GM12892 (cell line): ENCODE measurements around the gene RADIL.
A peak's percentile ranks its signal among the peaks of the same experiment; 100 is the strongest.

Source experiments
- DNase-seq: peaks from one replicate; pipeline ENCODE4 v3.0.0; 2011; ENCODE audit not compliant: insufficient read length
- FAIRE-seq: peaks from 2 replicates; lab custom pipeline; 2011; peaks lifted over from hg19 to GRCh38; lab: Jason Lieb, UNC
- POLR2A ChIP-seq: IDR thresholded peaks from 2 replicates; pipeline ENCODE4 v1.6.1; 2011; ENCODE audit warnings: low read depth, low read length, control low read depth
- POLR2AphosphoS5 ChIP-seq: IDR thresholded peaks from 2 replicates; pipeline ENCODE4 v1.6.1; 2011; ENCODE audit warnings: low read depth, low read length, control low read depth
- TAF1 ChIP-seq: IDR thresholded peaks from 2 replicates; pipeline ENCODE4 v1.6.1; 2011; ENCODE audit warnings: low read depth, mild to moderate bottlenecking, control low read depth, low read length, borderline replicate concordance

The RADIL gene

DNA sequence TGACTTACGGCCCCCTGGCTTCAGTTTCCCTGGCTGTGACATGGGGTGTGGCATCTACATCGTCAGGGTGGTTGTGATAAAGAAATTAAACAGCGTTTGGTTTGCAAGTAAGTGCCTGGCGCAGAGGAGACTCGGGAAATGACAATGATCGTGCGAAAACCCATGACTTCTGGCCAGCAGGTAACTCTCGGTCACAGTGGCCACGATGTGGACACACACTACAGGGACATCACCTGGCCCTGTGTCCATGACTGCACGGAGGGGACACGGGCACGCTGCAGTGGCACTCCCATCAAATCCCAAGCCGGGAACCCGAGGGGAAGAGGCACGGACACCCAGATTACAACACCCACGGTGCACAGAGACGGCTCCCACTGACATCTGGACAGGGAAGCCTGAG lies 50.3 kb downstream of the RADIL start:
- FAIRE-seq: no peak
- DNase-seq: no peak
- TF ChIP-seq POLR2AphosphoS5: no peak
- TF ChIP-seq POLR2A: no peak
- TF ChIP-seq TAF1: no peak

GRCh38 chr7:4832711-4833110 lies 50.8 kb downstream of the RADIL start:
- DNase-seq (no peak), FAIRE-seq (no peak)
- TF ChIP-seq POLR2A (no peak), POLR2AphosphoS5 (no peak), TAF1 (no peak)

DNA sequence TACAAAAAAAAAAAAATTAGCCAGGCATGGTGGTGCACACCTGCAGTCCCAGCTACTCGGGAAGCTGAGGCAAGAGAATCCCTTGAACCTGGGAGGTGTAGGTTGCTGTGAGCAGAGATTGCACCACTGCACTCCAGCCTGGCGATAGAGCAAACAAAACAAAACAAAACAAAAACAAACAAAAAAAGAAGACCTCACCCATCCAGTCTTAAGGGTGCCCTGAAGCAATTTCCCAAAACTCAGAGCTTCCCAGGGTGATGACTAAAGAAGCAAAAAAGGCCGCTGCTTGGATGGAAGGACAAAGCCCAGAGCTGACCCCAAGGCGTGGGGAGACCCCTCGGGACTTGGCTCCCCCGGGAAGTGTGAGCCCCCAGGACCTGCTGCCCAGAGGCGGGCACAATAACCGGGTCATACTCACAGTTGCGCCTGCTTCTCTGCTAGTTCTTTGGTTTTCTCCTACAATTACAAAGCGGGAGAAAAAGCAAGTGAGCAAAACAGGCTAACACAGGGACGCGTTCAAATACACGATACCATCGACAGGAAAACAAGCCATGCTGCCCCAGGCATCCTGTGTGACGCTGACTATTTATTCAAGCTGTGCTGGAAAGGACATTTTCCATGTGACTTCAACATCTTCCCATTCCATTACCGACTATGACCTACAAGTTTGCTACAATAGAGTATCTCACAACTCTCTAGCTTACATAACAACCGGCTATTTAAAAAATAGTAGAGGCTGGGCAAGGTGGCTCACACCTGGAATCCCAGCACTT lies 51.6 kb downstream of the RADIL start:
- TF ChIP-seq POLR2A (no peak), POLR2AphosphoS5 (no peak)
- FAIRE-seq (no peak), DNase-seq (no peak)

DNA sequence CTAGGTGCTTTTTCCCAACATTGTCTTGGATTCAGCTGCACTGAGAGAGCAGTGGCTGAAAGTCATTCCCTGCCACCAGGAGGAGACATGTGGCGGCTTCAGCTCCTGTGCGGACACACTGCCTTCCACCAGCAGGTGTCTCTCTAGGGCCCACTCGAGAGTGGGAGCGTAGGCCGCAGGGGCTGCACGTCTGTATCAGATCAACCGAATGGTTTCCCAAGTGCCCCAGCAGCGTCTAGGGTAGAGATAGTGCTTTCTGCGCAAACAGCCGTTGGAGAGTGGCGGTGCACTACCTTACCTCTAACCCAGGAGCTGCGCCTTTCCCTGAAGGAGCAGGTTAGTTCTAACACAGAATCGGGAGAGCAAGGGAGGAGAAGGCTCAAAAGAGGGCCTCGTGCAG lies 53.3 kb downstream of the RADIL start:
- DNase-seq (no peak), FAIRE-seq (peak; percentile 33)
- no peak for TF ChIP-seq POLR2AphosphoS5
- no peak for TF ChIP-seq TAF1
- no peak for TF ChIP-seq POLR2A

DNA sequence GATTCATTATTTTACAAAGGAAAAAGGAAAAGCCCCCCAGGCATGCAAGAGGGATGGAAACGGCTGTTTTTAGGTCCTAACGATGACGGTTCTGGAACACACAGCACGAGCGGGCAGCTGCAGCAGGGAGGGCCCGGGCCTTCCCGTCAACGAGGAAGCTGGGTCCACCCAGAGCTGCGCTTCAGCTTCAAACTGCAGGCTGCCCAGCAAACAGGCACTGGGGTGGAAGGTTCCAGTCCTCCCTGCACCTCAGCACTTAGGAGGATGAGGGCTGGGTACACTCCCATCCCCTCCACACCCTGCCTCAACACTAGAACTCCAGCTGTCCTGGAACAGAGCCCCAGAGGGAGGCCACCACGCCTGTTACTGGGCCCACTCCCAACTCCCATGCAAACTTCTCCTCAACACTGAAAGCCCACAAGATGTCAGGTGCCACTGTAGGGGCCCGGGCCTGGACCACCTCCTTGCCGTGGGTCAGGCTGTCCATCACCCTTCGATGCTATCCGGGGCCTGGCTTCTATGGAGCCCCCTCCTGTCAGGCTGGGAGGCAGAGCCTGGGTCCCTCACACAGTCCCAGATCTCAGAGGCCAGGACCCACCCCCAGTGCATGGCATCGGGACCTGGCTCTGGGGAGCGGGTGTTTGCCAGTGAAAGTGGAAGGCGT lies 54.7 kb downstream of the RADIL start:
- TF ChIP-seq POLR2A (no peak), POLR2AphosphoS5 (no peak), TAF1 (no peak)
- DNase-seq (no peak), FAIRE-seq (no peak)

- no peak for FAIRE-seq
- no peak for TF ChIP-seq POLR2AphosphoS5
- no peak for TF ChIP-seq POLR2A
- TF ChIP-seq TAF1: no peak
- no peak for DNase-seq
These were observed 58.4 kb downstream of the RADIL start for GRCh38 chr7:4825081-4825480.

GRCh38 chr7:4824120-4824775 lies 59.3 kb downstream of the RADIL start:
- no peak for FAIRE-seq
- TF ChIP-seq TAF1 (no peak), POLR2AphosphoS5 (no peak), POLR2A (no peak)
- DNase-seq: no peak

GRCh38 chr7:4823441-4824119 lies 59.9 kb downstream of the RADIL start:
- DNase-seq: no peak
- no peak for FAIRE-seq
- no peak for TF ChIP-seq TAF1
- TF ChIP-seq POLR2A: no peak
- TF ChIP-seq POLR2AphosphoS5: no peak

GRCh38 chr7:4822677-4823076 lies 60.8 kb downstream of the RADIL start:
- FAIRE-seq (no peak), DNase-seq (no peak)
- TF ChIP-seq POLR2A (no peak), TAF1 (no peak), POLR2AphosphoS5 (no peak)

DNA sequence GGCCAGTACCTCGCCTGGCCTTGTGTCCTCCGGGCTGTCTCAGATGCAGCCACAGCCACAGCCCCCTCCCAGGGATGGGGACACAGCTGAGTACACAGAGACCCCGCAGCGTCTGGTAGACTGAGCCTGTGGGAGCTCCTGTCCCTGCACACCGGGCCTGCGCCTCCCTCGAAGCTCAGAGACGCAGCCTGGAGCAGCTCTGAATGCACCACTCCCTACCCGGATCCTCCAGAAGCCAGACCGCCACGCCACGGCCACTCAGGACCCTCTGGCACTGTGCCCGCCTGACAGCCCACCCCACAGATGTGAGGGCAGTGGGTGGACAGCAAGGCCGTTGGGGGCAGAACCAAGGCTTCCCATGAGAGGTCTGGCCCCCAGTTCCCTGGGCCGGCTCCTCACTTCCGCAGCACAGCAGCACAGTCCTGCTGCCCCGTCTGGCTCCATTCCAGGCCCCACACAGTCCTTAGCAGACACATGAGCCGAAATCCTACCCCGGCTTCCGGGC lies 62.5 kb downstream of the RADIL start:
- no peak for TF ChIP-seq POLR2AphosphoS5
- TF ChIP-seq TAF1: no peak
- no peak for TF ChIP-seq POLR2A
- DNase-seq (no peak), FAIRE-seq (no peak)

DNA sequence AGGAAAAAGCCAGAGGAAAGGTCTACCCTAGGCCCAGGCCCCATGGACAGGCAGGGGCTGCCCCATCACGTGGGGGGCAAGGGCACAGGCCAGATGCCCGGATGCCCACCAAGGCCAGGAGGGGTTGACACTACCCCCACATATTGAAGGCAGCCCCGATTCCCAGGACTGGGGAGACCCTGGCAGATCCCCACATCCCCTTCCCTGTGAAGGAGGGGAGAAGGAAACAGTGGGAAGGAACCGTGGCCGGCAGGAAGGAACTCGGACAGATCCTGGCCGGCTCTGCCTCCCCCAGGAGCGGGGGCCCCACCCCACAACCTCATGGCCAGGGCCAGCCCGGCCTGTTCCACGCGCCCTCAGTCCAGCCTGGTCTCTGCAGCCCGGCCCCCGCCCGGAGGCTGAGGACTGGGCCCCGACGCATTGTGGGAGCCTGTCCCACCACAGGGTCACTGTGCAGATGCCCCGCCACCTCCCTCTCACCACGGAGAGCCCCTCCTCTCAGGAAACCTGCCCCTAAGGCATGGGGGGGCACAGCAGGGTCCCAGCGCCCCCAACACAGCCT lies 63.0 kb downstream of the RADIL start:
- FAIRE-seq (no peak), DNase-seq (no peak)
- TF ChIP-seq TAF1 (no peak), POLR2AphosphoS5 (no peak), POLR2A (no peak)
